Skeletal muscle cell (primary cell): ENCODE results near the gene DOK6.
A peak's percentile ranks its signal among the peaks of the same experiment; 100 is the strongest.

ENCODE experiments used
- DNase-seq: peaks from one replicate; pipeline ENCODE4 v3.0.0-alpha.2; 2010; ENCODE audit warnings: low read depth
- H3K4me3 ChIP-seq: 2 replicates; pipeline ENCODE4 v1.5.1; 2011; ENCODE audit warnings: low read depth, mild to moderate bottlenecking, control low read depth, low read length, moderate library complexity

DOK6 gene

DNA sequence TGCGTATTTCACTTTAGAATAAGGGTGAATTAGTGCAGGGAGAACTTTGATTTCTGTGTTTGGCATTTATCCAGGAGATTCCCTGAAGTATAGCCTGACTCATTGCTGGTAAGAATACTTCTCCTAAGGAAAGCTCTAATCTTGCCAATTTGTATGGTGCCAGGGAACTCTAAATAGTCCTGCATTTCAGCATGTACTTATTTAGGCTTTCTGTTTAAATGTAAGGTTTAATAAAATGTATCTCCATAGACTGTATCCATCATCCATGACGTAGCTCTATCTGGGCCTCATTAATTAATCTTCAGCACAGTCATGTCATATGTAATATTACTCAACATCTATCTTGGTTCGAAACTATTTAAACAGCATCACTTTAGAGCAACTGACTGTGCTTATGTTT, 127.7 kb downstream of the DOK6 start:
- no peak overlapping the region for H3K4me3 ChIP-seq
- DNase-seq = peak; percentile 30

DNA sequence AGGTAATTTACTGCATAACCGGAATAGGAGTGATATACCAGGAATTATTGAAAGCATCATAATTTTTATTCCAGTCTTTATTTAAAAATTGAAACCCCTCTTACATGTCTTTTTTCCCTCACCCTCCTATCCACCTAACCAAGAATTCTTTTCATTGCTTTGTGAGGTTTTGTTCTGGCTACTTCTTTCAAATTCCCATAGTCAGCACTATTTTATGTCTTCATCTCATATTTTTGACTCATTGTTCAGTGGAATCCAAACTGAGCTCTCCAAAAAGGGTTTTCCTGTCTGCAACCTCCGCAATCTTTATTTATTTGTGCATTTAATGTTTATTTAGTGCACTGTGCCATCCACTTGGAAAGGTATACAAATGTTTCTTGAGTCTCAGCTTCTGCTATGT, 128.5 kb downstream of the DOK6 start:
- no peak for DNase-seq
- no peak overlapping the region for H3K4me3 ChIP-seq

DNA sequence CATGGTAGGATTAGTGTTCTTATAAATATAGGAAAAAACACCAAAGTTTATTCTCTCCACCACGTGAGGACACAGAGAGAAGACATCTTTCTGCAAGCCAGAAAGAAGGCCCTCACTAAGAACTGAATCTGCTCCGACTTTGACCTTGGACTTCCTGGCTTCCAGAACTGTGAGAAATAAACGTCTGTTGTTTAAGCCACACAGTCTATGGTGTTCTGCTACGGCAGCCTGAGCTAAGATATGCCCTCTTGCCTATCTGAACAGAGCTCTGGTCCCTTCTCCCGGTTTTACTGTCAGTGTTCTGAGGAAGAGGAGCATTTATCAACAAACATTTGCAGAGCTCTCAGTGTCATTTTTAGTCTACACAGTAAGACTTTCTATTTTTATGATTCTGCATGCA, 131.3 kb downstream of the DOK6 start:
- H3K4me3 ChIP-seq = no peak overlapping the region
- DNase-seq = no peak

DNA sequence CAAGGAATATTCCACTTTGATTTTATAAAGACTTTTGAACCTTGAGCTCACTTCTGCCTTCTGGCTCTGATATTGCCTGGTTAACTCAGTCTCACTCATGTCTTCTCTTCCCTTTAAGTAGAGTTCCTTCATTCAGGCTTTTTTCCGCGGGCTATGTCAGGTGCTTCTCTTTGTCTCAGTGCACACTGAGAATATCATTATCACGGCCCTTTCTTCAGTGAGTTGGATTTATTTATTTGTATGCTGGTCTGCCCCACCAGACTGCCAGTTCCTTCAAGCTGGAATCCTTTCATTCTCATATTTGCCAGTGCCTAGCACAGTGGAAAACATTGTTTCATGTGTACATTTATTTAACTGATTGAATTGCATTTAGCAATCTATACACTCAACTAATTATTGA, 136.5 kb downstream of the DOK6 start:
- H3K4me3 ChIP-seq = no peak overlapping the region
- no peak for DNase-seq

DNA sequence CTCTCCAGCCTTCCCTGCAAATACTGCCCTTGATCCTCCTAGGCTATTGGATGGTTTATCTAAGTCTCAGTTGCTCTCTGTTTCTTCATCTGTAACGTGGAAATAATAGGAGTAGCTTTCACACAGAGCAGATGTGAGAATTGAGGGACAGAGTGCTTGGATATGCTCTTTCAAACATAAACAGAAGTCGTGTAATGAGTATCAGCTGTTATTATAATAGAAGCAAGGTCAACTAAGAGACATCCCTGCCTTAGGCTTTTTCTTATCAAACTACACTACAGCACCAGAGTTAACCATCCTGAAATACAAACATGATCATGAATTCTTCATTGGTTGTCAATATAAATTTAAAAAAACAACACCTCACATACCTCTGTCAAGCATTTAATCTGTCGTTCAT, 138.2 kb downstream of the DOK6 start:
- DNase-seq = no peak
- H3K4me3 ChIP-seq = no peak overlapping the region

DNA sequence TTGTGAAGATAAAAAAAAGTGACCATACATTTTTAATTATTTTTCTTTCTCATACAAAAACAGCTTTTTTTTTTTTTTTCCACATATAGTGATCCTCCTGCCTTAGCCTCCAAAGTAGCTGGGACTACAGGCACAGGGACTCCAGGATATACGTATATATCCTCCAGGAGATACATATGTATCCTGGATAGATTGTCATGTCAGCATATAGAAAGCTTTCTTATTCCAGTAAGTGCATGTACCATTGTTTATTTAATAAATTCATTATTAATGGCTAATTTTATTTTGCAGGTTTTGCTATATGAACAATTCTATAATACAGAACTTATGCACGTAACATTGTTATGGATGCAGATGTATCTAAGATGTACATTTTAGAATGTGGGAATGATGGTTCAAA, 138.7 kb downstream of the DOK6 start:
- no peak overlapping the region for H3K4me3 ChIP-seq
- DNase-seq = no peak

DNA sequence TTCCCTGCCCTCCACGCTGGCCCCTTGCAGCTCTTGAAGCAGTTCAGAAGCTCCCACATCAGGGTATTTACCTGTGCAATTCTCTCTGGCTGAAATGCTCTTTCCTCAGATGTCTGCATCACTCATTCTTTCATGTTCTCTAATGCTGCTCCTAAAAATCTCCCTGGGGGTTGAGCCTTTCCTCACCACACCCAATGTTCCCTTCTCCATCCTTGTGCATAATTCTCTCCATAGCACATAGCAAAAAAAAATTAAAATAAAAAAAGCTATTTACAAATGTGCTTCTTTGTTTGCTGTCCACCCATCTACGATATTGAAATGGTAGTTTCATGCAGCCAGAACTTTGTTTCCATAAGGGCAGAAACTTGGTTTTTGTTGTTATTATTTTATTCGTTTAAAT, 155.5 kb downstream of the DOK6 start:
- DNase-seq = no peak
- H3K4me3 ChIP-seq = no peak overlapping the region

DNA sequence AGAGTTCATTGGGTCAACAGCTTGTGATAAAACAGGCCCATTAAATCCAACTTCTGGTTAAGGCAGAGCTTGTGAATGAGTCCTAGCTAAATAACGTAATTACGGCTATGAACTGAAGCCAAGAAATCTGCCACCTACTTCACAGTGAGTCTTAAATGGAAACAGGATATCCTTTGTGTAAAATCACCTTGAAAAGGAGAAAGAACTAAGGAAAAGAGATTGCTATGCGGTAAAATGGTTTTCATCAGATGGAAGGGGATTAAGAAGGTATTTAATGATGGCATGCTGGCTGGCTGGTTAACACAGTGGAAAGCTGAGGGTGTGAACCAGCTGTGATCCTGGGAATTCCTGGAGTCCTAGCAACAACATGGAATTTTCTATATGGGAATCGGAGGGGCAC, 156.6 kb downstream of the DOK6 start:
- DNase-seq = no peak
- no peak overlapping the region for H3K4me3 ChIP-seq

DNA sequence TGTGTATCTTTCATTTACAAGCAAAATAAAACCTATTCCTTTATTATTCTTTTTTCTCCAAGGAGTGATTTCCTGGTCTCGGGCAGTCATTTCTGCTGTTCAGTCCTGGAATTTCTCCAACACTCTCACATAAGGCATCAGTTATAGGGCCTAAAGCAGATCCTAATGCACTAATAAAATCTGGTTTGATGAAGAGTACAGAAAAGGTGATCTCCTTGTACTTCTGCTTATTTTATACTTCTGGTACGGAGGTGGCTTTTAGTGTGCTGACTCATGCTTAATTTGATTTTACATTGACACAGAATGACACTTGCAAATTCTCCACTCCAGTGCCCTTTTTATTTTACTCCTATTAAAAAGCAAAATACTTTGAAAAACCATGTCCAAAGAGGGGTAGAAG, 157.4 kb downstream of the DOK6 start:
- DNase-seq = no peak
- H3K4me3 ChIP-seq = no peak overlapping the region

DNA sequence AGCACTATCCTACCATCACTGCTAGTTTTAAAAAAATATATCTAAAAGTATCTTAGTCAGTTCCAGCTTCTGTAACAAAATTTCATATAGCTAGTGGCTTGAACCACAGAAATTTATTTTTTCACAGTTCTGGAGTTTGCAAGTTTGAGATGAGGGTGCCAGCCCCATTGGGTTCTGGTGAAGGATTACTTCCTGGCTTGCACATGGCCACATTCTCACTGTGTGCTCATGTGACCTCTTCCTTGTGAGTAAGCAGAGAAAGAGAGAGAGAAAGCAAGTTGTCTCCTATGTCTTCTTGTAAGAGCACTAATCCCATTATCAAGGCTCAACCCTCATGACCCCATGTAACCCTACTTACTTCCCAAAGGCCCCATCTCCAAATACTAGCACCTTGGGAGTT, 158.9 kb downstream of the DOK6 start:
- no peak for DNase-seq
- no peak overlapping the region for H3K4me3 ChIP-seq

DNA sequence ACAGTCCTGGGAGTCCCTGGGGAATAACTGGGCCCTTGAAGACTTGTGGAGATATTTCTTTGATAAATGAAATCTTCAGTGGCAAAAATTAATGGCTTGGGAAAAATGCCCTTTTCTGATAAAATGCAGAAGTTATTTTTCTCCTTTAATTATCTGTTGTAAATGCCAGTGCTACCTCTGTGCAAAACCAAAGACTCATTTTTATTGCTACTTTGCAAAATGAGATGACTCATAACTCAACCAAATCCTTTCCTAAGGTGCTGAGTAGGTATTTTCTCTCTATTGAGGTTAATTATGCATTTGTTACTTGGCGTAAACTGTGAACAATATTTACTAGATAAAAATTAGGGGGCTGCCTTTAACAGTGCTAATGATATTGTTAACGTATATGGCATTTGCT, 163.9 kb downstream of the DOK6 start:
- no peak for DNase-seq
- H3K4me3 ChIP-seq = no peak overlapping the region

DNA sequence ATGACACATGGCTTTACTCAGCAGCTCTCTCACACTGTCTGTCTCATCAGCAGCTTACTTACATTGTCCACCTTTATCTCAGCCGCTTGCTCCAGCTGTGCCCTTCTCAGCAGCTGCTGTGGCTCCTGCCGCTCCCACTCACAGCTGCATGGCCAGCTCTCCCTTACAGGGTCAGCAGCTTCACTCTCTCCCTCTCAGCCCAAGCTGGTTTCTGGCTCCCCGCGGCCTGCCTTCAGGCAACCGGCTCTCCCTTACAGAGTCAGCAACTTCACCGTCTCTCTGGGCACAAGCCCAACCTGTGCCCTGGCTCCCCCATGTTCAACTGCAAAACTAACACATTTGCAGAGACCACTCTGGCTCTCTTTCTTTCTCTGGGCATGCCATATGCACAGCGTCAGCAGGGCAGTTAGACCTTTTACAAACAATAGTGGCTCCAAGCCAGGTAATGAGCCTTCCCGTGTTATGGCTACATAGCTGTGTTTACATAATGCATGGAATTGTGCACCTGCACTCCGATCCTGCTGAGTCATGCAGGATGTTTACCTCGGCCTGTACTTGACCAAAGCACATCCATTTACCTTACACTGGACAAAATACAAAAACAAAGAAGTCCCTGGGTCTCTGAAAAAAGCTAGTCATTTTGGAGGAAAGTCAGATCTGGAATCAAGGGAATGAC, 167.3 kb downstream of the DOK6 start:
- no peak for DNase-seq
- H3K4me3 ChIP-seq = no peak overlapping the region

DNA sequence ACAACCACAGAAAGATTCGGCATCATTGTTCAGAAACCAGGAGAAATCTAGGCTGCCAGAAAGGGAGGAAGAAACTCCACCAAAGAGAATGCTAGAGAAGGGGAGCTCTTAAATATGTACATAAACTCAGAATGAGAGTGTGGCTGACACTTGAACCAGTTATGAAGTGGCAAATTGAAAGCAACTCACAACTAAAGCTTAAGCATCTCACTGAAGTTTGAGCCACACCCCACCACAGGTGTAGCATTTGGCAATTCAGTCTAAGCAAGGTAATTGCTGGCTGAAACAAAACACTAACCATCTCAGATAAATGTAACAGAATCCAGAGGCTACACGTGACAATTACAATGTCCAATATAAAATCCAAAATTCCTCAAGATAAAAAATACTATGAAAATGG, 168.4 kb downstream of the DOK6 start:
- DNase-seq = no peak
- no peak overlapping the region for H3K4me3 ChIP-seq

DNA sequence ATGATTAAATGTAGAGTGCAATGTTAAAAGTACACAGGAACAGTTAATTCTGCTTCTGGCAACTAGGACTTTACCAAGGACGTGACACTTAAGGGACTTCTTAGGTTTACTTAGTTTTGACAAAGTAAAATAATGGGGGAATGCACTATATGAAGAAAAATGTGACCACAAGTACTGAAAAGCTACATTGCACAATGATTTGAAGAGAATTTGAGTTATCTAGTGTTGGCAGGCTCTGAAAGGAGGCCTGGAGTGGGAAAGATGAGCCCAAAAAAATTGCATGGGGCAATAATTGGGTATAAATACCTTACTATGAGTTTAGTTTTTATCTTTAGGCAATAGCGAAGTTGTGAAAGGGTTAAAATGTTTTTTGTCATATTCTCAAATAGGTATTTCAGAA, 173.7 kb downstream of the DOK6 start:
- no peak overlapping the region for H3K4me3 ChIP-seq
- DNase-seq = no peak

DNA sequence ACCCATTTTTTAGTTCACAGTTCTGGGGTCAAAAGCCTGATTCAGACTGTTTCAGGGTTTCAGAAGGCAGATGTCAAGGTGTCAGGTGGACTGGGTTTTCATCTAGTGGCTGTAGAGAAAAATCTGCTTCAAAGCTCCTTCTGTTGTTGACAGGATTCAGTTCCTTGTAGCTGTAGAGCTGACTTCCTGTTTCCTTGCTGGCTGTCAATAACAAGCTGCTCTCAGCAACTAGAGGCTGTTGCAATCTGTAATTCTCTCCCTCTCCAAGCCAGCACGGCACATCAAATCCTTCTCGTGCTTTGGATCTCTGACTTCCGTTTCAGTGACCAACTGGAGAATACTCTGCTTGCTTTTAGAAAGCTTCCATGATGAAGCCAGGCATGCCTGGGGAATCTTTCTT, 179.4 kb downstream of the DOK6 start:
- H3K4me3 ChIP-seq = no peak overlapping the region
- no peak for DNase-seq

DNA sequence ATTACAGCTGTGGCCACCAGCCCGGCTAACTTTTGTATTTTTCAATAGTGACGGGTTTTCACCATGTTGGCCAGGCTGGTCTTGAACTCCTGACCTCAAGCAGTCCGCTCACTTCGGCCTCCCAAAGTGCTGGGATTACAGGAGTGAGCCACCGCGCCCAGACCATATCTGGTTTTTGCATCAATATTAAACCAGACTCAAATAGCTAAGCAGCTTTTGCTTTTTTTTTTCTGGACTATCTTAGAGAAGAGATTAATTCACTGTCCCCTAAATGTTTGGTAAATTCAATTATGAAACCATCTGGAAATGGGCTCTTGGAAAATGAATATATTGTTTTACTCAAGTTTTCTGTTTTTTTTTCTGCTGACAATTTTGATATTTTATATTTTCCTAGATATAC, 183.7 kb downstream of the DOK6 start:
- no peak for DNase-seq
- H3K4me3 ChIP-seq = no peak overlapping the region

DNA sequence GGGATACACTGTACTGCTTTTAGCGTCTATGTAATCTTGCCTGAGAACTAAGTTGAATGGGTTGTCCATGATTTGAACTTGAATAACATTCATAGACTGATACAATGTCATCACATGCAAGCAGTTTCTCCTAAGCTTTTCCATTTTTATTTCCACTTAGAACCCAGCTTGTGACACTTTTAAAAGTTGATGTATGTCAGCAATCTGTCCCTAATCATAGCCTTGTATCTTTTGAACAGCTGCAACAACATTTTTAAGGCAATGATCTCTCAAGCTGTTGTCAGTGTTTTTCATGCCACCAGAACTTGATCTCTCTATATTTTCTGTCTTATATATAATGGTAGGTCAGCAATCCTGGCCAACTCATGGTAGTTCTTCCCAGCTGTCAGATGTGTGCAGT, 185.0 kb downstream of the DOK6 start:
- H3K4me3 ChIP-seq = no peak overlapping the region
- no peak for DNase-seq

DNA sequence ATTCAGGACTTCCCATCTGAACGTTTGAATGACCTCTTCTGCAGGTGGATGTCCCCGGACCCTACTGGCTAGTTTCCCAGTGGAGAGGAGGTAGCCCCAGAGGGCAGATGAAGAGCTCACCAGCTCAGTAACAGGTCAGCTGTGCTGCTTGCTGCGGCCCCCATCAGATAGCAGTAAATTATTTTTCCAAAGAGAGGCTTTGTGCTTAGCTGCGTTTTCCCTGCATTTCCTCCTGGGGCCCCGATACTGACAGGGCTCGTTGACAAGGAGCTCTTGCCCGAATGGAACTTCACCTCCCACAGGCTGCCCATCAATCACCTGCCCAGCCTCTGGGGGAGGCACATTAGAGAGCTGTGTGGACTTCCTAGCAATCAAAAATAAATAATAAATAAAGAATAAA, 185.8 kb downstream of the DOK6 start:
- no peak for DNase-seq
- no peak overlapping the region for H3K4me3 ChIP-seq

DNA sequence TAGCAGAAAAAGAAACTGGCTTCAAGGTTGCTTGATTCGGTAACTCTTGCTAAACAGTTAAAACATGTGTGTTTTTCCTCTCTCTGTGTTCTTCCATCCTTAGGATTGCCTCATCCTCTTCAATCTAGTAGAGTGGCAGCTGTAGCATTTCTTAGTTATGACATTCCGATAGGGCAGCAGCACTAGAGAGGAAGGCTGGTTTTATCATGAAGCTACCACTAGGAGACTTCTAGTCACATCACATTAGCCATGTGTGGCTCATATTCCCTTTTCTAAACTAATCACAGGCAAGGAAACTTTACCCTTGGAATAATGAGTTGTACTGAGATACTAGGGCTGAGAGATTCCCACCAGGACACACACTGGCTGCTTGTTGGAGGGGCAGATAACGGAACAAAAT, 187.6 kb downstream of the DOK6 start:
- no peak for DNase-seq
- no peak overlapping the region for H3K4me3 ChIP-seq

DNA sequence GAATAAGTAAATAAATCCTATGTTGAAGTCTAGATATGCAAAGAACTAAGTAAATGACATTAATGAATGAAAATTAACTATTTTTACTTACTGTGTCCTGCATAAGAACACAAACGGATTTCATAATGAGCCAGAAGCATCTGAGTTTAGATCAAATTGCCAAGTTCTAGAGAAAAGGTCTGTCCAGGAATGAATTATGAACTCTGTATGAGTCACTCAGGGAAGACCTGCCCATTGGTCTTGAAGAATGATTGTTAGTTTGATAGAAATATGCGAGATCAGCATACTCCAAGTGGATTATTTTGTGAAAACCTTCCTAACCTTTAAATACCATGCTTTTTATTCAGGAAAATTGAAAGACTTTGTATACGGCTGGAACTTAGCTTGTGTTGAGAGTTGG, 189.5 kb downstream of the DOK6 start:
- H3K4me3 ChIP-seq = no peak overlapping the region
- DNase-seq = no peak

DNA sequence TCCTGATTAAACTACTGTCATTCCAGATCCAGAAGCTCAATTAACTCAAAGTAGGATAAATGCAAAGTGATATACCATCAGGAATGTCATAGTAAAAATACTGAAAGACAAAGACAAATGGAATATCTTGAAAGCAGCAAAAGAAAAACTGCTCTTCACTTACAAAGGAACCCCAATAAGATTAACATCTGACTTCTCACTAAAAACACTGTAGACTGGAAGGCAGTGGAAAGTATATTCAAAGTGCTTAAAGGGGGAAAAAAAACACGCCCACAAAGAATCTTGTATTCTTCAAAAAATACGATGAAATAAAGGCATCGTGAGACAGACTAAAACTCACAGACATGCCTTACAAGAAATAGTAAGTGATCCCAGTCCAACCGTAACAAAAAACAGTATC, 195.7 kb downstream of the DOK6 start:
- DNase-seq = no peak
- no peak overlapping the region for H3K4me3 ChIP-seq

DNA sequence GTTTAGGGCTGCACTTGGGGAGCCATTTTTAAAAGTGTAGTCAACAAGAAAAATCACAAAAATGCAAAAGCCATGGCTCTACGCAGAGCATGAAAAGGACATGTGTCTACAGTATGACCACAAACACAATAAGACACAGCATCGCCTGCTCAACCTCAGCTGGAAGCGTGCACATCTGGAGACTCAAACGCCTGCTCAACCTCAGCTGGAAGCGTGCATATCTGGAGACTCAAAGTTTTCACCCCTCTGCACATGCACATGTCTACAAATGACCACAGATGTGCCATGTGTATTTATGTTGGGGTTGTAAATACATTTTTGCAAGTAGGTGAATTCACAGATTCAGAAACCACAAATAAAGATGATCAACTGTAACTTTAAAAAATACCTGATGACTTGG, 196.9 kb downstream of the DOK6 start:
- no peak for DNase-seq
- no peak overlapping the region for H3K4me3 ChIP-seq
